ENCODE results near the gene PCDH9. TPM values are rescaled to one million over a fixed set of nuclear protein-coding genes. Genes with fewer than 3 reads are reported as not detected.

Gene PCDH9
- total RNA-seq, 1 donor from 2014 or later, result 33.8 TPM

- Mint-ChIP-seq H3K27ac (ENCODE audit: unreplicated experiment) (peak overlapping the region; percentile 11), H3K27me3 (ENCODE audit: unreplicated experiment) (no peaks in the 10 kb centered on the region), H3K36me3 (ENCODE audit: unreplicated experiment) (peaks cover 4% of the 10 kb centered on the region), H3K4me1 (ENCODE audit: unreplicated experiment) (peaks cover 44% of the 10 kb centered on the region), H3K4me3 (ENCODE audit: unreplicated experiment) (no peak overlapping the region), H3K9me3 (ENCODE audit: unreplicated experiment) (peaks cover 5% of the 10 kb centered on the region)
- no peak for TF ChIP-seq CTCF (IDR thresholded peaks at IDR 0.05)
- no peak for DNase-seq (ENCODE audit: extremely low spot score, unreplicated experiment)
These were observed 854.4 kb downstream of the PCDH9 start for GRCh38 chr13:66375756-66376155.

DNA sequence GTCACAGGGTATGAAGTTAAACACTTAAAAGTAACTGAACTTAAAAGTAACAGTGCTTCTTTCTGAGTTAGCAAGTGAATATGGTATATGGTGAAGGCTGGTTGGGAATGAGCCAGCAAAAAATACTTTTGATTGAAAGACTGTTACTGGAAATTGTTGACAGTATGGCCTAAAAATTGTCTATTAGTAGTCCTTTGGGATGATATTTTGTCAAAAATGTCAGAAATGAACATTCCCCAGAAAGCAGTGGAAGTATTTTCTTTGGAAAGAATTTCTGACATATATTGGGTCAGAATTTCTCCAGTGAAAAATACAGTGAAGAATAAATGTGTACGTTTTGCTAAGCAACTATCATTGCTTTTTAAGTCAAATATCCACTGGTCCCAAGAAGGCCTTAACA, 860.5 kb downstream of the PCDH9 start:
- TF ChIP-seq CTCF (IDR thresholded peaks at IDR 0.05), result no peak
- H3K27ac Mint-ChIP-seq (ENCODE audit: unreplicated experiment), result peak overlapping the region; percentile 90
- DNase-seq (ENCODE audit: extremely low spot score, unreplicated experiment), result no peak
- H3K4me3 Mint-ChIP-seq (ENCODE audit: unreplicated experiment), result no peak overlapping the region
- peaks cover 5% of the 10 kb centered on the region for H3K9me3 Mint-ChIP-seq (ENCODE audit: unreplicated experiment)
- H3K36me3 Mint-ChIP-seq (ENCODE audit: unreplicated experiment), result peaks cover 9% of the 10 kb centered on the region
- no peaks in the 10 kb centered on the region for H3K27me3 Mint-ChIP-seq (ENCODE audit: unreplicated experiment)
- H3K4me1 Mint-ChIP-seq (ENCODE audit: unreplicated experiment), result peaks cover 51% of the 10 kb centered on the region

GRCh38 chr13:66367356-66367755, 862.8 kb downstream of the PCDH9 start:
- Mint-ChIP-seq H3K9me3 (ENCODE audit: unreplicated experiment) (peaks cover 5% of the 10 kb centered on the region), H3K4me1 (ENCODE audit: unreplicated experiment) (peaks cover 53% of the 10 kb centered on the region), H3K4me3 (ENCODE audit: unreplicated experiment) (no peak overlapping the region), H3K27ac (ENCODE audit: unreplicated experiment) (peak overlapping the region; percentile 76), H3K27me3 (ENCODE audit: unreplicated experiment) (no peaks in the 10 kb centered on the region), H3K36me3 (ENCODE audit: unreplicated experiment) (peaks cover 9% of the 10 kb centered on the region)
- TF ChIP-seq CTCF (IDR thresholded peaks at IDR 0.05), result no peak
- DNase-seq (ENCODE audit: extremely low spot score, unreplicated experiment), result no peak

DNA sequence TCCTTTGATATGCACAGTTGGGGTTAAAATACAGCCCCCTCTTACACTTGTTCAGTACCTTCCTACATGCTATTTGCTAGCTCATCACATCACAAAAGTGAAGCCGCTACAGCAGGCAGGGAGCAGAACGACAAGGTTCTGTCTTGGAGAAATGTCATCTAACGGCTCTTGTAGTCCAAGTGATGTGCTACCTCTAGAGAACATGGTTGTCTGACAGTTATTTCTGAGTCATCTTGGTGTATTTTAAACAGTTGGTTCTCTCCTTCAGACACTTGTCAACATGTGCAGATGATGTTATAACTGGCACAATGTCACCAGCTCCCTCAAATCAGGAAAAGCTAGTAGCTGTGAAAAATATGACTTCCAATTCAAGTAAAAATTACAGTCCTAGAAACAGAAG, 865.0 kb downstream of the PCDH9 start:
- Mint-ChIP-seq H3K36me3 (ENCODE audit: unreplicated experiment) (peaks cover 3% of the 10 kb centered on the region), H3K27ac (ENCODE audit: unreplicated experiment) (no peak overlapping the region)
- no peak for TF ChIP-seq CTCF (IDR thresholded peaks at IDR 0.05)

GRCh38 chr13:66364346-66364745, 865.8 kb downstream of the PCDH9 start:
- no peak overlapping the region for H3K4me3 Mint-ChIP-seq (ENCODE audit: unreplicated experiment)
- H3K27ac Mint-ChIP-seq (ENCODE audit: unreplicated experiment), result no peak overlapping the region
- H3K9me3 Mint-ChIP-seq (ENCODE audit: unreplicated experiment), result no peaks in the 10 kb centered on the region
- peaks cover 26% of the 10 kb centered on the region for H3K4me1 Mint-ChIP-seq (ENCODE audit: unreplicated experiment)
- no peaks in the 10 kb centered on the region for H3K27me3 Mint-ChIP-seq (ENCODE audit: unreplicated experiment)
- H3K36me3 Mint-ChIP-seq (ENCODE audit: unreplicated experiment), result peaks cover 3% of the 10 kb centered on the region
- DNase-seq (ENCODE audit: extremely low spot score, unreplicated experiment), result no peak
- TF ChIP-seq CTCF (IDR thresholded peaks at IDR 0.05), result no peak

More for the DNA sequence above, 865.0 kb downstream of the PCDH9 start:
- no peaks in the 10 kb centered on the region for H3K27me3 Mint-ChIP-seq (ENCODE audit: unreplicated experiment)
- no peaks in the 10 kb centered on the region for H3K9me3 Mint-ChIP-seq (ENCODE audit: unreplicated experiment)
- H3K4me3 Mint-ChIP-seq (ENCODE audit: unreplicated experiment), result no peak overlapping the region
- no peak for DNase-seq (ENCODE audit: extremely low spot score, unreplicated experiment)
- H3K4me1 Mint-ChIP-seq (ENCODE audit: unreplicated experiment), result peaks cover 33% of the 10 kb centered on the region
